Fibroblast of lung (primary cell): ENCODE data around the gene CDV3.

Experiments
- CTCF ChIP-seq, 2 donors: IDR thresholded peaks in 1 of 2; conservative IDR thresholded peaks in 1 of 2; 1 replicate in 1 of 2; 2 replicates in 1 of 2; pipeline ENCODE4 v1.5.1; 2011 to 2012; ENCODE audit warnings: low read length in 2 of 2, control low read depth in 1 of 2, inconsistent platforms in 1 of 2, low read depth in 1 of 2, mild to moderate bottlenecking in 1 of 2
- EZH2 ChIP-seq: IDR thresholded peaks from 2 replicates; pipeline ENCODE4 v1.5.1; 2012; ENCODE audit warnings: low read length, control low read depth, mild to moderate bottlenecking; ENCODE audit errors: missing control alignments

- TF ChIP-seq CTCF (conservative IDR thresholded peaks at IDR 0.05 in 1 of 2, IDR thresholded peaks at IDR 0.05 in 1 of 2; ENCODE audit: low read depth in 1 of 2, low read length in 2 of 2) (no peak), EZH2 (no peak)
Measured at GRCh38 chr3:133542871-133543270, 30.6 kb upstream of the CDV3 start.
